GM18870 (cell line): ENCODE results near the gene APOM.

ENCODE experiments used
- ATAC-seq: cut with Tn5 transposase; IDR thresholded peaks from one replicate; pipeline ENCODE4 v1.9.1; 2021; ENCODE audit warnings: moderate library complexity; ENCODE audit not compliant: unreplicated experiment

APOM gene

GRCh38 chr6:31676322-31676903, 20.7 kb downstream of the APOM start:
- ATAC-seq, result no peak

GRCh38 chr6:31676904-31677303, 21.2 kb downstream of the APOM start:
- ATAC-seq, result no peak

- ATAC-seq, result no peak
Measured at GRCh38 chr6:31677955-31678354, 22.3 kb downstream of the APOM start.

GRCh38 chr6:31680226-31681134, 24.8 kb downstream of the APOM start, which contains the start of gene LY6G5C:
TSS of gene LY6G5C (minus strand) at chr6:31681067. CDS start at chr6:31680373, 694 bp downstream.
- ATAC-seq, result no peak

GRCh38 chr6:31681135-31681671, 25.5 kb downstream of the APOM start:
- ATAC-seq, result no peak

- ATAC-seq, result no peak
Measured at GRCh38 chr6:31683591-31683990, 27.9 kb downstream of the APOM start.

- ATAC-seq, result no peak
Measured at GRCh38 chr6:31686483-31686882, 30.8 kb downstream of the APOM start.

- ATAC-seq, result no peak
Measured at GRCh38 chr6:31687321-31687720, 31.6 kb downstream of the APOM start.

- no peak for ATAC-seq
Measured at GRCh38 chr6:31687860-31688693, 32.4 kb downstream of the APOM start.

- no peak for ATAC-seq
Measured at GRCh38 chr6:31689249-31690110, 33.8 kb downstream of the APOM start.

GRCh38 chr6:31690231-31691077, 34.8 kb downstream of the APOM start:
- no peak for ATAC-seq

- ATAC-seq, result no peak
Measured at GRCh38 chr6:31691078-31691463, 35.4 kb downstream of the APOM start.

- ATAC-seq, result no peak
Measured at GRCh38 chr6:31691564-31692108, 35.9 kb downstream of the APOM start.

- no peak for ATAC-seq
Measured at GRCh38 chr6:31692353-31692752, 36.7 kb downstream of the APOM start.

GRCh38 chr6:31692886-31693285, 37.2 kb downstream of the APOM start:
- no peak for ATAC-seq

- no peak for ATAC-seq
Measured at GRCh38 chr6:31693535-31693934, 37.8 kb downstream of the APOM start.

GRCh38 chr6:31697555-31697954, 41.9 kb downstream of the APOM start:
- ATAC-seq, result no peak

- ATAC-seq, result no peak
Measured at GRCh38 chr6:31700740-31701401, 45.2 kb downstream of the APOM start.
